Gastrocnemius medialis (tissue), 4 donors: ENCODE measurements around the gene NME2. TPM values are rescaled to one million over a fixed set of nuclear protein-coding genes. Genes with fewer than 3 reads are reported as not detected.

Experiments used
- ATAC-seq, 2 donors: fragments of 150-250 bp; one replicate each; pipeline ENCODE4 v1.9.1; 2016
- DNase-seq, 2 donors: peaks; one replicate each; pipeline ENCODE4 v3.0.0-alpha.2; 2019
- H3K27ac ChIP-seq, 4 donors: fragments of 200-600 bp; sonication (generic); 1 replicate in 1 of 4; 2 replicates in 3 of 4; pipeline ENCODE4 v1.5.1; 2016 to 2018; ENCODE audit warnings: mild to moderate bottlenecking in 2 of 4, moderate library complexity in 1 of 4
- H3K27me3 ChIP-seq, 3 donors: fragments of 200-600 bp; sonication (generic) in 2 of 3; 1 replicate in 1 of 3; 2 replicates in 2 of 3; pipeline versions ENCODE4 v1.5.1 to v1.6.0; 2016 to 2019; ENCODE audit warnings: mild to moderate bottlenecking in 1 of 3, moderate library complexity in 1 of 3
- H3K36me3 ChIP-seq, 2 donors: fragments of 200-600 bp; sonication (generic) in 1 of 2; one replicate each; pipeline ENCODE4 v1.5.1; 2017 to 2018
- H3K4me1 ChIP-seq, 2 donors: fragments of 200-600 bp; sonication (generic) in 1 of 2; one replicate each; pipeline ENCODE4 v1.5.1; 2016 to 2017; ENCODE audit warnings: mild to moderate bottlenecking in 2 of 2
- H3K4me3 ChIP-seq, 4 donors: fragments of 200-600 bp; sonication (generic) in 3 of 4; 1 replicate in 1 of 4; 2 replicates in 3 of 4; pipeline ENCODE4 v1.5.1; 2016 to 2019; ENCODE audit warnings: mild to moderate bottlenecking in 2 of 4
- H3K9me3 ChIP-seq, 3 donors: fragments of 200-600 bp; sonication (generic) in 2 of 3; 1 replicate in 1 of 3; 2 replicates in 2 of 3; pipeline ENCODE4 v1.5.1; 2016 to 2019
- POLR2A ChIP-seq, 2 donors: fragments of 450-650 bp; IDR thresholded peaks; one replicate each; pipeline ENCODE4 v1.6.1; 2017; ENCODE audit warnings: antibody characterized with exemption in 2 of 2, mild to moderate bottlenecking in 2 of 2, moderate library complexity in 2 of 2
- in situ Hi-C, 4 donors: fragments of 200-750 bp; cut with MboI; loops; one replicate each; pipeline versions ENCODE4 v1.15.0 to v1.8.0; 2017; ENCODE audit warnings: low sequenced_read_pairs in 4 of 4
- intact Hi-C: fragments of 100-400 bp; cut with DNase I; formaldehyde crosslinking; loops from one replicate; pipeline ENCODE4 v1.15.1; 2023; ENCODE audit warnings: low total_unique reads
- total RNA-seq, 4 donors: library from RNA; depleted of rRNA; stranded (reverse); fragments of >200 nt; gene quantifications; one replicate each; pipeline versions ENCODE4 v1.1.0 to v1.2.3, GENCODE V29; 2016
- TF ChIP-seq, protein P1 (sequence below), 5 experiments: fragments of 450-650 bp in 3 of 5; fragments of 200-600 bp in 2 of 5; sonication (generic) in 2 of 5; IDR thresholded peaks in 4 of 5; conservative IDR thresholded peaks in 1 of 5; 1 replicate in 4 of 5; 2 replicates in 1 of 5; pipeline ENCODE4 v1.5.1; 2016 to 2019; ENCODE audit warnings: antibody characterized with exemption in 5 of 5, mild to moderate bottlenecking in 3 of 5, moderate library complexity in 3 of 5

NME2 gene
- total RNA-seq, 4 donors from 2014 or later: 412 to 666 (median 508) TPM

DNA sequence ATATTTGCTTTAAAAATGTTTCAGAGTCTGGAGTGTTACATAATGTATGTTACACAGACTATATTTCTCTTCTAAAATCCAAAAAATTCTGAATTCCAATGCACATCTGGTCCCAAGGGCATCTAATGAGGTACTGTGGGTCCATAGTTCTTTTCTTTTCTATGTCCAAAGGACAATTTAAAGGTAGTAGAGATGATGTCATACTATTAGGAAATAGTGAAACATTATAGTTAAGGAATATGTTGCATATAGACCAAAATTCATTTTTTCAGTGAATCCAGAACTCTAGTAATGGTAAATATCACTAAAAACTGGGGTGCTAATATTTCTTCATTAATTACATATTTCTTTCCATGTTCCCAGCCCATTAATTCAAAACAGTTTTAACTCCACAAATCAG lies 23.0 kb downstream of the NME2 start:
- no peak for ATAC-seq
- H3K4me3 ChIP-seq: no peak overlapping the region
- peak overlapping the region in 3 of 4 donors; percentile 12 to 18 (median 15) for H3K27ac ChIP-seq
- no peaks in the 10 kb centered on the region for H3K27me3 ChIP-seq
- TF ChIP-seq POLR2A (IDR thresholded peaks at IDR 0.05): no peak
- intact Hi-C loops (no loop called here), in situ Hi-C loops (no loop called here)
- H3K36me3 ChIP-seq: peaks cover 0 to 45% of the 10 kb centered on the region in 2 donors
- DNase-seq: no peak
- H3K4me1 ChIP-seq: no peaks in the 10 kb centered on the region
- H3K9me3 ChIP-seq: no peaks in the 10 kb centered on the region

DNA sequence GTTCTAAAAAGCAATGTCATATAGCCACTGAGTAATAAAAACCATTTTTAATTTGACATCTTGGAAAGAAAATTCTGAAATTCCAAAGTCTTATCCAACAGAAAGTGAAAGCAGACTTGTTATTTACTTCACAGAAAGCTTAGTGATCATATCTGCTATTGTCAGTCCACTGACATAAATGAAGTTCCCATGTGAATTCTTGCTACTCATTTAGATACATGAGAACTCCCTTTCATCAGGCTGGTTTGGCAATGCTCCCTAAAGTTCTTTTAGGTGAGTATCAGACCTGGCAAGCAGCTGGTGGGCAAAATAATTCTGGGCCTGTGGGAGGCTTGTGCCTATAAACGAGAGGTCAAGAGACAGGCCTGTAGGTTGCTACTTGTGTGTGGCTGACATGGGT lies 23.4 kb downstream of the NME2 start:
- DNase-seq: no peak
- Histone ChIP-seq H3K4me3 (no peak overlapping the region), H3K27me3 (no peaks in the 10 kb centered on the region), H3K36me3 (peaks cover 0 to 47% of the 10 kb centered on the region in 2 donors), H3K27ac (peak overlapping the region in 3 of 4 donors; percentile 12 to 18 (median 15)), H3K4me1 (no peaks in the 10 kb centered on the region), H3K9me3 (no peaks in the 10 kb centered on the region)
- ATAC-seq: no peak
- in situ Hi-C loops: no loop called here
- TF ChIP-seq, protein P1, sequence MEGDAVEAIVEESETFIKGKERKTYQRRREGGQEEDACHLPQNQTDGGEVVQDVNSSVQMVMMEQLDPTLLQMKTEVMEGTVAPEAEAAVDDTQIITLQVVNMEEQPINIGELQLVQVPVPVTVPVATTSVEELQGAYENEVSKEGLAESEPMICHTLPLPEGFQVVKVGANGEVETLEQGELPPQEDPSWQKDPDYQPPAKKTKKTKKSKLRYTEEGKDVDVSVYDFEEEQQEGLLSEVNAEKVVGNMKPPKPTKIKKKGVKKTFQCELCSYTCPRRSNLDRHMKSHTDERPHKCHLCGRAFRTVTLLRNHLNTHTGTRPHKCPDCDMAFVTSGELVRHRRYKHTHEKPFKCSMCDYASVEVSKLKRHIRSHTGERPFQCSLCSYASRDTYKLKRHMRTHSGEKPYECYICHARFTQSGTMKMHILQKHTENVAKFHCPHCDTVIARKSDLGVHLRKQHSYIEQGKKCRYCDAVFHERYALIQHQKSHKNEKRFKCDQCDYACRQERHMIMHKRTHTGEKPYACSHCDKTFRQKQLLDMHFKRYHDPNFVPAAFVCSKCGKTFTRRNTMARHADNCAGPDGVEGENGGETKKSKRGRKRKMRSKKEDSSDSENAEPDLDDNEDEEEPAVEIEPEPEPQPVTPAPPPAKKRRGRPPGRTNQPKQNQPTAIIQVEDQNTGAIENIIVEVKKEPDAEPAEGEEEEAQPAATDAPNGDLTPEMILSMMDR (IDR thresholded peaks at IDR 0.05 in 4 of 5, conservative IDR thresholded peaks at IDR 0.05 in 1 of 5): no peak
- no peak for TF ChIP-seq POLR2A (IDR thresholded peaks at IDR 0.05)
- intact Hi-C loops: no loop called here

DNA sequence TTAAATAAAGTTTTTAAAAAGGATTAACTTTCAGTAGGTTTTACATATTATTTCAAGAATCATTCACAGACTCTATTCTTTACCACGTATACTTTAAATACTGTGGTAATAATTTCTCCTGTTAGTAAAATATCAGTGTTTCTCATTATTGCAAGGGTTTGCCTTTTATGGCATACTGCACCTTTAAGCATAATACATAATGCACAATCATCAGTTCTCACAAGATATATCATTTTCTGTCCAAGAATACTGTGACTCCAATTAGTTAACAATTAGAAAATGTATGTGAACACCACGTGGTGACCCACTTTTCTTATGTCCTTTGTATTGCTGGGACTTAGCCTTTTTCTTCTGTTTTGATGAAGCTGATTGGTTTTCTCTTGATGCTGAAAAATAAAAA lies 25.7 kb downstream of the NME2 start:
- no peak overlapping the region for H3K4me3 ChIP-seq
- no peaks in the 10 kb centered on the region for H3K9me3 ChIP-seq
- DNase-seq (no peak), ATAC-seq (no peak)
- in situ Hi-C loops (no loop called here), intact Hi-C loops (no loop called here)
- peaks cover 0 to 51% of the 10 kb centered on the region in 2 donors for H3K36me3 ChIP-seq
- no peak overlapping the region for H3K27ac ChIP-seq
- TF ChIP-seq, protein P1 (IDR thresholded peaks at IDR 0.05 in 4 of 5, conservative IDR thresholded peaks at IDR 0.05 in 1 of 5): no peak
- TF ChIP-seq POLR2A (IDR thresholded peaks at IDR 0.05): no peak
- H3K27me3 ChIP-seq: no peaks in the 10 kb centered on the region
- no peaks in the 10 kb centered on the region for H3K4me1 ChIP-seq

DNA sequence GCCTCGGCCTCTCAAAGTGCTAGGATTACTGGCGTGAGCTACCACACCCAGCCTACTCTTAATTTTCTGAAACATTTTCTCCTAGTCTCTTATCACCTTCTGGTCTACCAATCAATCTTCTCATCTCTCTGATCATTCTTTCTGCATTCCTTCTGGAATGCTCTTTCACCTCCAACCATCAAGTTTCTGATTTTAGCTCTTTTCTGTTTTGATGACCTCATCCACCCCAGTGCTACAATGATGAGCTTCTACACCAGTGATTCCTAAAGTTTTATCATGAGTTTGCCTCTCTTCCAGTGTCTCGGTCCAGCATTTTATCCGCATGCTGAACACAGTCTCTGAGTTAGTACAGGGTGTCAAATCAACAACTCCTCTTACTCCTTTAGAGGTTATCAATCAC lies 31.5 kb downstream of the NME2 start:
- ATAC-seq: no peak
- in situ Hi-C loops: no loop called here

DNA sequence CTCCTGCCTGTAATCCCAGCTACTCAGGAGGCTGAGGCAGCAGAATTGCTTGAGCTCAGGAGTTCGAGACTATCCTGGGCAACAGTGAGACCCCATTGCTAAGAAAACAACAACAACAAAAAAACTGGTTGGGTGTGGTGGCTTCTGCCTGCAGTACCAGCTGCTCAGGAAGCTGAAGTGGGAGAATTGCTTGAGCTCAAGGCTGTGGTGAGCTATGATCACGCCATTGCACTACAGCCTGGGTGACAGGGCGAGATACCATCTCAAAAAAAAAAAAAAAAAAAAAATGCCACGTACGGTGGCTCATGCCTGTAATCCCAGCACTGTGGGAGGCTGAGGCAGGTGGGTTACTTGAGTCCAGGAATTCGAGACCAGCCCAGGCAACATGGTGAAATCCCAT lies 34.1 kb downstream of the NME2 start:
- H3K36me3 ChIP-seq: peaks cover 0 to 82% of the 10 kb centered on the region in 2 donors
- intact Hi-C loops: no loop called here

More for the DNA sequence above, 31.5 kb downstream of the NME2 start:
- no peak overlapping the region for H3K4me3 ChIP-seq
- no peaks in the 10 kb centered on the region for H3K9me3 ChIP-seq
- no peak overlapping the region for H3K27ac ChIP-seq
- H3K36me3 ChIP-seq: peaks cover 0 to 77% of the 10 kb centered on the region in 2 donors
- TF ChIP-seq, protein P1 (IDR thresholded peaks at IDR 0.05 in 4 of 5, conservative IDR thresholded peaks at IDR 0.05 in 1 of 5): no peak
- no peak for TF ChIP-seq POLR2A (IDR thresholded peaks at IDR 0.05)
- intact Hi-C loops: no loop called here
- H3K4me1 ChIP-seq: no peaks in the 10 kb centered on the region
- DNase-seq: no peak
- H3K27me3 ChIP-seq: no peaks in the 10 kb centered on the region

More for the DNA sequence above, 34.1 kb downstream of the NME2 start:
- no peaks in the 10 kb centered on the region for H3K9me3 ChIP-seq
- no peaks in the 10 kb centered on the region for H3K4me1 ChIP-seq
- no peak for DNase-seq
- no peaks in the 10 kb centered on the region for H3K27me3 ChIP-seq
- no peak for ATAC-seq
- H3K4me3 ChIP-seq: no peak overlapping the region
- in situ Hi-C loops: no loop called here
- no peak overlapping the region for H3K27ac ChIP-seq
- no peak for TF ChIP-seq POLR2A (IDR thresholded peaks at IDR 0.05)
- TF ChIP-seq, protein P1 (IDR thresholded peaks at IDR 0.05 in 4 of 5, conservative IDR thresholded peaks at IDR 0.05 in 1 of 5): no peak
